ENCODE data around the gene HS3ST4. TPM values are rescaled to one million over a fixed set of nuclear protein-coding genes. Genes with fewer than 3 reads are reported as not detected.

HS3ST4 gene
- total and polyA plus RNA-seq, 2 of the 8 experiments (the other 6 are each of a cell fraction or from before 2014, with no cell fraction given): 1.9 to 3.3 TPM

- TF ChIP-seq, protein P1, sequence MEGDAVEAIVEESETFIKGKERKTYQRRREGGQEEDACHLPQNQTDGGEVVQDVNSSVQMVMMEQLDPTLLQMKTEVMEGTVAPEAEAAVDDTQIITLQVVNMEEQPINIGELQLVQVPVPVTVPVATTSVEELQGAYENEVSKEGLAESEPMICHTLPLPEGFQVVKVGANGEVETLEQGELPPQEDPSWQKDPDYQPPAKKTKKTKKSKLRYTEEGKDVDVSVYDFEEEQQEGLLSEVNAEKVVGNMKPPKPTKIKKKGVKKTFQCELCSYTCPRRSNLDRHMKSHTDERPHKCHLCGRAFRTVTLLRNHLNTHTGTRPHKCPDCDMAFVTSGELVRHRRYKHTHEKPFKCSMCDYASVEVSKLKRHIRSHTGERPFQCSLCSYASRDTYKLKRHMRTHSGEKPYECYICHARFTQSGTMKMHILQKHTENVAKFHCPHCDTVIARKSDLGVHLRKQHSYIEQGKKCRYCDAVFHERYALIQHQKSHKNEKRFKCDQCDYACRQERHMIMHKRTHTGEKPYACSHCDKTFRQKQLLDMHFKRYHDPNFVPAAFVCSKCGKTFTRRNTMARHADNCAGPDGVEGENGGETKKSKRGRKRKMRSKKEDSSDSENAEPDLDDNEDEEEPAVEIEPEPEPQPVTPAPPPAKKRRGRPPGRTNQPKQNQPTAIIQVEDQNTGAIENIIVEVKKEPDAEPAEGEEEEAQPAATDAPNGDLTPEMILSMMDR (IDR thresholded peaks at IDR 0.05; ENCODE audit: control extremely low read depth in 1 of 3, insufficient read depth in 1 of 3, low read depth in 1 of 3, low read length in 3 of 3): no peak
- TF ChIP-seq NRF1 (IDR thresholded peaks at IDR 0.05; ENCODE audit: low read depth, low read length) (no peak), SIN3A (conservative IDR thresholded peaks at IDR 0.05 in 1 of 2, IDR thresholded peaks at IDR 0.05 in 1 of 2; ENCODE audit: low read depth in 1 of 2, low read length in 2 of 2) (no peak), MAFK (IDR thresholded peaks at IDR 0.05; ENCODE audit: low read depth, low read length) (no peak)
These were observed 95.0 kb downstream of the HS3ST4 start (continued) for GRCh38 chr16:25786748-25787147.
